ENCODE measurements around the gene CMTM8. TPM values are rescaled to one million over a fixed set of nuclear protein-coding genes. Genes with fewer than 3 reads are reported as not detected.

CMTM8 gene
- total RNA-seq, 1 donor from 2014 or later, result 4.7 TPM

DNA sequence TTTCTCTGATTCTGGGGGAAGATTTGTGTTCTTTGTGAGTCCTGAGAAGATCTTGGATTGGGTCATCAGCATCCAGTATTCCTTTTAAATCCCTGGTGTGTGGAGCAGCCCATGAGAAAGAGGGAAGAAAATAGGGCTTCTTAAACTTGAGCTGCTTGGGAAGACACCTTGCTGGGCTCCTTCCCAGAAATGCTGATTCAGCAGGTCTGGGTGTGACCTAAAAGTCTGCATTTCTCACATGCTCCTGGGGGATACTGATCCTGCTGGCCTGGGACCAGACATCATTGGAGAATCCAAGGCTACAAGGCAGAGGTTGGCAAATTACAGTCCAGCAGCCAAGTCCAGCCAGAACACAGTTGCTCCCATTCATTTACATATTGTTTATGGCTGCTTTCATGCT lies 99.0 kb downstream of the CMTM8 start:
- Histone ChIP-seq H3K4me1 (no peaks in the 10 kb centered on the region), H3K9me3 (no peaks in the 10 kb centered on the region), H3K27ac (no peak overlapping the region), H3K36me3 (no peaks in the 10 kb centered on the region), H3K4me3 (no peak overlapping the region), H3K27me3 (no peaks in the 10 kb centered on the region)
- intact Hi-C loops (cut with DNase I), result no loop called here
- TF ChIP-seq POLR2AphosphoS5 (IDR thresholded peaks at IDR 0.05; ENCODE audit: insufficient read depth in 1 of 2, low read depth in 1 of 2), result no peak
- TF ChIP-seq POLR2A (IDR thresholded peaks at IDR 0.05), result no peak
- no peak for TF ChIP-seq CTCF (IDR thresholded peaks at IDR 0.05)
- DNase-seq (ENCODE audit: extremely low spot score in 2 of 2), result no peak

DNA sequence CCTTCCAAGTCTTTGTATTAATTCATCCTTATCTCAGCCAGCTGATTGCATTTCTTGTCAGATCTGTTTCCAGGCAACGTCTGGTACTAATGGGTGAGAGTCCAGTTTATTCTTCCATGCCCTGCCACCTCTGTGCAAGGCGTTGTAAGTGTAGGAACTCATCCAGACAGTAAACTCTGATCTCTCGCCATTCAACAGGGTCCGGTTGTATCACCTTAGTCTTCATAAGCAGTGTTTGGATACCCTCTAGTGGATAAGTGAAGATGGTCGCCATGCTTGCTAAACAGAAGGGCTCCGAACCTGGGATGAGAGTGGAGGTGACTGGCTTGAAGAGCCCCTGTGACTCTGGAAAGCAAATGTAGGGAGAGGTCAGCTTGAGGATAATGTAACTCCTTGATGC lies 101.6 kb downstream of the CMTM8 start:
- intact Hi-C loops (cut with DNase I), result no loop called here
- peak in 1 of 3 experiments; percentile 21 for TF ChIP-seq CTCF (IDR thresholded peaks at IDR 0.05)
- TF ChIP-seq POLR2A (IDR thresholded peaks at IDR 0.05), result no peak
- TF ChIP-seq POLR2AphosphoS5 (IDR thresholded peaks at IDR 0.05; ENCODE audit: insufficient read depth in 1 of 2, low read depth in 1 of 2), result no peak
- Histone ChIP-seq H3K4me1 (no peaks in the 10 kb centered on the region), H3K36me3 (no peaks in the 10 kb centered on the region), H3K9me3 (no peaks in the 10 kb centered on the region), H3K27me3 (no peaks in the 10 kb centered on the region), H3K27ac (no peak overlapping the region), H3K4me3 (no peak overlapping the region)
- no peak for DNase-seq (ENCODE audit: extremely low spot score in 2 of 2)

- TF ChIP-seq POLR2A (IDR thresholded peaks at IDR 0.05) (no peak), CTCF (IDR thresholded peaks at IDR 0.05) (no peak), POLR2AphosphoS5 (IDR thresholded peaks at IDR 0.05; ENCODE audit: insufficient read depth in 1 of 2, low read depth in 1 of 2) (no peak)
These were observed 102.3 kb downstream of the CMTM8 start for GRCh38 chr3:32340611-32341365.

GRCh38 chr3:32347343-32348125 lies 109.1 kb downstream of the CMTM8 start:
- intact Hi-C loops (cut with DNase I), result no loop called here
- no peak for DNase-seq (ENCODE audit: extremely low spot score in 2 of 2)
- H3K9me3 ChIP-seq, result no peaks in the 10 kb centered on the region
- no peak overlapping the region for H3K4me3 ChIP-seq
- H3K36me3 ChIP-seq, result no peaks in the 10 kb centered on the region
- no peak overlapping the region for H3K27ac ChIP-seq
- TF ChIP-seq POLR2A (IDR thresholded peaks at IDR 0.05), result no peak
- TF ChIP-seq CTCF (IDR thresholded peaks at IDR 0.05), result no peak
- no peak for TF ChIP-seq POLR2AphosphoS5 (IDR thresholded peaks at IDR 0.05; ENCODE audit: insufficient read depth in 1 of 2, low read depth in 1 of 2)
- H3K27me3 ChIP-seq, result no peaks in the 10 kb centered on the region
- no peaks in the 10 kb centered on the region for H3K4me1 ChIP-seq

More at GRCh38 chr3:32340611-32341365, 102.3 kb downstream of the CMTM8 start:
- H3K9me3 ChIP-seq, result no peaks in the 10 kb centered on the region
- no peaks in the 10 kb centered on the region for H3K36me3 ChIP-seq
- no peaks in the 10 kb centered on the region for H3K27me3 ChIP-seq
- no peak overlapping the region for H3K27ac ChIP-seq
- intact Hi-C loops (cut with DNase I), result no loop called here
- DNase-seq (ENCODE audit: extremely low spot score in 2 of 2), result no peak
- H3K4me1 ChIP-seq, result no peaks in the 10 kb centered on the region
- H3K4me3 ChIP-seq, result no peak overlapping the region

GRCh38 chr3:32349184-32349583 lies 110.7 kb downstream of the CMTM8 start:
- intact Hi-C loops (cut with DNase I), result no loop called here
- TF ChIP-seq POLR2AphosphoS5 (IDR thresholded peaks at IDR 0.05; ENCODE audit: insufficient read depth in 1 of 2, low read depth in 1 of 2) (no peak), POLR2A (IDR thresholded peaks at IDR 0.05) (no peak), CTCF (IDR thresholded peaks at IDR 0.05) (no peak)
- Histone ChIP-seq H3K4me1 (no peaks in the 10 kb centered on the region), H3K27ac (no peak overlapping the region), H3K4me3 (no peak overlapping the region), H3K36me3 (no peaks in the 10 kb centered on the region), H3K27me3 (no peaks in the 10 kb centered on the region), H3K9me3 (no peaks in the 10 kb centered on the region)
- DNase-seq (ENCODE audit: extremely low spot score in 2 of 2), result no peak
